ENCODE data around the gene DTYMK. TPM values are rescaled to one million over a fixed set of nuclear protein-coding genes. Genes with fewer than 3 reads are reported as not detected.
A peak's percentile ranks its signal among the peaks of the same experiment; 100 is the strongest.

DTYMK gene
- total and polyA plus RNA-seq, 10 of the 15 experiments (the other 5 are each of a cell fraction or from before 2014, with no cell fraction given): 7.0 to 220 (median 59.3) TPM

DNA sequence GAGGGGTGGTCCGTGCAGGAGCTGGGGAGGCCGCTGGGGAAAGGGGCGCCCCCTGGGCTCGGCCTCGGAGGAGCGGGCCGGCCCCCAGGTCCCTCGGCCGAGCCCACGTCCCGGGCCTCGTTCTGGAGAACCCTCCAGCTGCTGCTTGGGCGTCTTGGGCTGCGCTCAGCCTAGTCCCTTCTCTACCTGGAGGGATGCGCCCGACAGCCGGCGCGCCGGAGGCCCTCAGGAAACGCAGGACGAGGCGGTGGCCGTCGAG, 47.5 kb upstream of the DTYMK start:
- intact Hi-C loops (cut with micrococcal nuclease; ENCODE audit: unreplicated experiment) (loop anchor here (1.0 to 10.0 kb wide), 3 partner anchors 47 to 147 kb away; partner anchors contain the start of gene DTYMK), in situ Hi-C loops (cut with MboI) (no loop called here)
- WGBS (ENCODE audit: insufficient coverage, insufficient replicate concordance, low lambda C conversion rate, missing lambda C conversion rate): 1% methylated on average over 12 of the region's 25 CpGs
- peak overlapping the region; percentile 76 for H3K4me2 ChIP-seq (ENCODE audit: control insufficient read depth, insufficient read depth)
- H4K20me1 ChIP-seq (ENCODE audit: control insufficient read depth, insufficient read depth): no peaks in the 10 kb centered on the region; the same call in 1 of the 2 replicates
- peak overlapping the region; percentile 32; the same call in 1 of the 2 replicates for H3K9ac ChIP-seq (ENCODE audit: control insufficient read depth, insufficient read depth, low read length)
- no peaks in the 10 kb centered on the region for H3K36me3 ChIP-seq (ENCODE audit: control insufficient read depth in 2 of 2, insufficient read depth in 2 of 2, low read length in 1 of 2)
- ChIA-PET SMC1A (ENCODE audit: uncharacterized antibody, unreplicated experiment) (interaction anchor here (1.0 to 2.7 kb wide), 6 partner anchors 9 to 144 kb away, joined by 3 to 11 read pairs (median 5); partner anchors contain the start of genes ING5 and RTP5), RAD21 (ENCODE audit: unreplicated experiment) (interaction anchor here (0.7 to 2.9 kb wide), 9 partner anchors 29 to 281 kb away, joined by 3 to 14 read pairs (median 3); partner anchors contain the start of genes DTYMK and ING5), POLR2A (interaction anchor here (1.0 to 3.2 kb wide), 4 partner anchors 32 to 145 kb away, joined by 3 to 19 read pairs (median 6); partner anchors contain the start of genes ING5 and PDCD1), CTCF (interaction anchor here (0.7 to 2.7 kb wide), 9 partner anchors 8 to 144 kb away, joined by 3 to 10 read pairs (median 4); partner anchors contain the start of genes DTYMK and ING5)
- ATAC-seq (peak; percentile 18; the same call in 2 of the 3 replicates), FAIRE-seq (no peak), DNase-seq (ENCODE audit: low read depth, low spot score) (no peak)
- no peaks in the 10 kb centered on the region for H3K9me3 ChIP-seq (replicated peaks; ENCODE audit: control insufficient read depth, insufficient read depth, low read length)
- peak overlapping the region; percentile 61; the same call in 1 of the 2 replicates for H3K4me3 ChIP-seq
- H3K79me2 ChIP-seq (ENCODE audit: control insufficient read depth, insufficient read depth, low read length): peaks cover 8% of the 10 kb centered on the region
- H2AFZ ChIP-seq (ENCODE audit: control insufficient read depth, low read depth, low read length): peak overlapping the region; percentile 87
- H3K27ac ChIP-seq (ENCODE audit: control insufficient read depth, insufficient read depth): no peak overlapping the region; the same call in 1 of the 2 replicates
- H3K27me3 ChIP-seq (replicated peaks in 1 of 2; ENCODE audit: control insufficient read depth in 2 of 2, insufficient read depth in 2 of 2, low read length in 1 of 2): no peaks in the 10 kb centered on the region
- TF ChIP-seq IKZF1 (conservative IDR thresholded peaks at IDR 0.05) (peak; percentile 52; the same call in 1 of the 2 replicates), ZNF207 (IDR thresholded peaks at IDR 0.05; ENCODE audit: borderline replicate concordance) (no peak)
- TF ChIP-seq, protein P1, sequence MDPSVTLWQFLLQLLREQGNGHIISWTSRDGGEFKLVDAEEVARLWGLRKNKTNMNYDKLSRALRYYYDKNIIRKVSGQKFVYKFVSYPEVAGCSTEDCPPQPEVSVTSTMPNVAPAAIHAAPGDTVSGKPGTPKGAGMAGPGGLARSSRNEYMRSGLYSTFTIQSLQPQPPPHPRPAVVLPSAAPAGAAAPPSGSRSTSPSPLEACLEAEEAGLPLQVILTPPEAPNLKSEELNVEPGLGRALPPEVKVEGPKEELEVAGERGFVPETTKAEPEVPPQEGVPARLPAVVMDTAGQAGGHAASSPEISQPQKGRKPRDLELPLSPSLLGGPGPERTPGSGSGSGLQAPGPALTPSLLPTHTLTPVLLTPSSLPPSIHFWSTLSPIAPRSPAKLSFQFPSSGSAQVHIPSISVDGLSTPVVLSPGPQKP (IDR thresholded peaks at IDR 0.05; ENCODE audit: low read depth, low read length): no peak
- BruUV-seq (replicated peaks): no TSS peak
- H3K4me1 ChIP-seq (ENCODE audit: control insufficient read depth, insufficient read depth, low read length): 0 out of 2 replicates have a peak, but pooled peaks cover 3% of the 10 kb centered on the region

Measured in GM12878 (cell line).